Type B pancreatic cell (in vitro differentiated cells): ENCODE measurements around the gene STK31. TPM values are rescaled to one million over a fixed set of nuclear protein-coding genes. Genes with fewer than 3 reads are reported as not detected.
"Not testable (repeated sequence)": the region's sequence is repeated elsewhere in the genome, so short reads cannot be mapped to it uniquely, and the experiment has no call there.

ENCODE experiments used
- DNase-seq: peaks from one replicate; pipeline ENCODE4 v3.0.0; 2021; ENCODE audit warnings: mixed read lengths; ENCODE audit not compliant: unreplicated experiment; ENCODE audit errors: extremely low spot score
- H3K27ac Mint-ChIP-seq: 2 replicates; pipeline ENCODE4 v1.8.0; 2021; ENCODE audit warnings: mild to moderate bottlenecking, mixed read lengths
- H3K27me3 Mint-ChIP-seq: 2 replicates; pipeline ENCODE4 v1.8.0; 2021; ENCODE audit warnings: mixed read lengths
- H3K36me3 Mint-ChIP-seq: 2 replicates; pipeline ENCODE4 v1.8.0; 2021; ENCODE audit warnings: mixed read lengths
- H3K4me1 Mint-ChIP-seq: one replicate; pipeline ENCODE4 v1.8.0; 2021; ENCODE audit warnings: mixed read lengths; ENCODE audit not compliant: unreplicated experiment
- H3K4me3 Mint-ChIP-seq: 2 replicates; pipeline ENCODE4 v1.8.0; 2021; ENCODE audit warnings: mild to moderate bottlenecking, mixed read lengths
- H3K9me3 Mint-ChIP-seq: 2 replicates; pipeline ENCODE4 v1.8.0; 2021; ENCODE audit warnings: mixed read lengths
- total RNA-seq: library from RNA; stranded (reverse); gene quantifications from 2 replicates; pipeline ENCODE4 v1.2.1, GENCODE V29; 2021; ENCODE audit warnings: low replicate concordance
- TF ChIP-seq, protein P1 (sequence below): fragments of 200-600 bp; sonication (generic); conservative IDR thresholded peaks from 2 replicates; pipeline ENCODE4 v1.5.0; 2021; ENCODE audit warnings: antibody characterized with exemption, mild to moderate bottlenecking

STK31 gene
- total RNA-seq, 1 donor from 2014 or later, result 0.43 TPM

DNA sequence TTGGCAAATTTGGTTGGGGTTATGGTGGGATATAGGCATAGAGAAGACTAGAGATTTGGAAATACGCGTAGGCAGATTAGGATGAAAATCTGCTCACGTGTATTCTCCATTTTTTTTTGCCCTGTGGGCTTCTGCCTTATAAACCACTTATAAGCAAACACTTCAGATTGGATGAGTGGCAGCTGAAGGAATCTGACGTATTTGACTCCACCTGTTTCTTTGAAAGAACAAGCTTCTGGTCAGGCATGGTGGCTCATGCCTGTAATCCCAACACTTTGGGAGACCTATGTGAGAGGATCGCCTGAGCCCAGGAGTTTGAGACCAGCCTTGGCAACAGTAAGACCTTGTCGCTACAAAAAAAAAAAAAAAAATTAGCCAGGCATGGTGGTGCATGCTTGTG lies 5.1 kb downstream of the STK31 start:
- DNase-seq, result no peak
- Mint-ChIP-seq H3K4me3 (no peak overlapping the region), H3K36me3 (no peaks in the 10 kb centered on the region), H3K27me3 (peaks cover 3% of the 10 kb centered on the region), H3K4me1 (no peaks in the 10 kb centered on the region), H3K27ac (no peak overlapping the region), H3K9me3 (no peaks in the 10 kb centered on the region)
- TF ChIP-seq, protein P1, sequence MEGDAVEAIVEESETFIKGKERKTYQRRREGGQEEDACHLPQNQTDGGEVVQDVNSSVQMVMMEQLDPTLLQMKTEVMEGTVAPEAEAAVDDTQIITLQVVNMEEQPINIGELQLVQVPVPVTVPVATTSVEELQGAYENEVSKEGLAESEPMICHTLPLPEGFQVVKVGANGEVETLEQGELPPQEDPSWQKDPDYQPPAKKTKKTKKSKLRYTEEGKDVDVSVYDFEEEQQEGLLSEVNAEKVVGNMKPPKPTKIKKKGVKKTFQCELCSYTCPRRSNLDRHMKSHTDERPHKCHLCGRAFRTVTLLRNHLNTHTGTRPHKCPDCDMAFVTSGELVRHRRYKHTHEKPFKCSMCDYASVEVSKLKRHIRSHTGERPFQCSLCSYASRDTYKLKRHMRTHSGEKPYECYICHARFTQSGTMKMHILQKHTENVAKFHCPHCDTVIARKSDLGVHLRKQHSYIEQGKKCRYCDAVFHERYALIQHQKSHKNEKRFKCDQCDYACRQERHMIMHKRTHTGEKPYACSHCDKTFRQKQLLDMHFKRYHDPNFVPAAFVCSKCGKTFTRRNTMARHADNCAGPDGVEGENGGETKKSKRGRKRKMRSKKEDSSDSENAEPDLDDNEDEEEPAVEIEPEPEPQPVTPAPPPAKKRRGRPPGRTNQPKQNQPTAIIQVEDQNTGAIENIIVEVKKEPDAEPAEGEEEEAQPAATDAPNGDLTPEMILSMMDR, result no peak

DNA sequence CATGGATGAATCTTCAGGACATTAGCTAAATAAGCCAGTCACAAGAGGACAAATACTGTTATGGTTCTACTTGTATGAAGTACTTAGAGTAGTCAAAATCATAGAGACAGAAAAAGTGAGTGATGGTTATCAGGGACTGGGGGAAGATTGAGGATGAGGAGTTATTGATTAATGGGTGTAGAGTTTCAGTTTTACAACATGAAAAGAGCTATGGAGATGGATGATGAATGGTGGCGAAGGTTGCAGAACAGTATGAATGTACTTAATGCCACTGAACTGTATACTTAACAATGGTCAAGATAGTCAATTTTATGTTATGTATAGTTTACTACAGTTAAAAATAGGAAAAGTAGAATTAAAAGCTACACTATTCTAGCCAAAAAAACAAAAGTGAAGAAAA lies 7.8 kb downstream of the STK31 start:
- Mint-ChIP-seq H3K9me3 (no peaks in the 10 kb centered on the region), H3K36me3 (no peaks in the 10 kb centered on the region), H3K4me1 (no peaks in the 10 kb centered on the region), H3K27me3 (no peaks in the 10 kb centered on the region), H3K4me3 (no peak overlapping the region), H3K27ac (no peak overlapping the region)
- TF ChIP-seq, protein P1, result no peak
- no peak for DNase-seq

DNA sequence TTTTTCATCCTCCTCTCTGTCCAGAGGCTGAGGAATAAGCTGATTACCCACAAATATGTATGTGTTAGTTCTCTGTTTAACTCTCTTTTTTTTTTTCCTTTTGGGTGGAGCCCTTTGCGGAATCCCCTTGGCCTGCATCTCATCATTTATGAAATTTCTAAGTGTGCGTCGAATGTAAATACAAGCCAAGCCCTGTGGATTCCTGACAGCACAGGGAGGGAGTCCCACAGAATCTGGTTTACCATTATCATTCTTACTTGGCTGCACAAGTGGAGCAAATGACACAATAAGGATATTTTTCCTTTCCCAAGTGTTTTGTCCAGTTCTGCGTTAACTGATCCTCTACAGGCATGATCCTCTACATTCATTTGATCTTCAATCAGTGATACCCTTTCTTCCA lies 11.4 kb downstream of the STK31 start:
- no peak overlapping the region for H3K4me3 Mint-ChIP-seq
- H3K4me1 Mint-ChIP-seq, result no peaks in the 10 kb centered on the region
- H3K36me3 Mint-ChIP-seq, result no peaks in the 10 kb centered on the region
- H3K27ac Mint-ChIP-seq, result no peak overlapping the region
- H3K27me3 Mint-ChIP-seq, result no peaks in the 10 kb centered on the region
- no peaks in the 10 kb centered on the region for H3K9me3 Mint-ChIP-seq
- TF ChIP-seq, protein P1, result no peak
- DNase-seq, result no peak

DNA sequence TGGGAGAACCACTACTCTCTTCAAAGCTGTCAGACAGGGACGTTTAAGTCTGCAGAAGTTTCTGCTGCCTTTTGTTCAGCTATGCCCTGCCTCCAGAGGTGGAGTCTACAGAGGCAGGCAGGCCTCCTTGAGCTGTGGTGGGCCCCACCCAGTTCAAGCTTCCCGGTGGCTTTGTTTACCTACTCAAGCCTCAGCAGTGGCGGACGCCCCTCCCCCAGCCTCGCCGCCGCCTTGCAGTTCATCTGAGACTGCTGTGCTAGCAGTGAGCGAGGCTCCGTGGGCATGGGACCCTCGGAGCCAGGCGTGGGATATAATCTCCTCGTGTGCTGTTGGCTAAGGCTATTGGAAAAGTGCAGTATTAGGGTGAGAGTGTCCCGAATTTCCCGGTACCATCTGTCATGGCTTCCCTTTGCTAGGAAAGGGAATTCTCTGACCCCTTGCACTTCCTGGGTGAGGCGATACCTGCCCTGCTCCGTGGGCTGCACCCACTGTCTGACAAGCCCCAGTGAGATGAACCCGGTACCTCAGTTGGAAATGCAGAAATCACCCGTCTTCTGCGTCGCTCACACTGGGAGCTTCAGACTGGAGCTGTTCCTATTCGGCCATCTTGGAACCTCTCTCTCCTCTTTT lies 12.7 kb downstream of the STK31 start:
- H3K27me3 Mint-ChIP-seq, H3K27ac Mint-ChIP-seq, H3K36me3 Mint-ChIP-seq, DNase-seq, H3K4me1 Mint-ChIP-seq, H3K4me3 Mint-ChIP-seq, H3K9me3 Mint-ChIP-seq: not testable (repeated sequence)

DNA sequence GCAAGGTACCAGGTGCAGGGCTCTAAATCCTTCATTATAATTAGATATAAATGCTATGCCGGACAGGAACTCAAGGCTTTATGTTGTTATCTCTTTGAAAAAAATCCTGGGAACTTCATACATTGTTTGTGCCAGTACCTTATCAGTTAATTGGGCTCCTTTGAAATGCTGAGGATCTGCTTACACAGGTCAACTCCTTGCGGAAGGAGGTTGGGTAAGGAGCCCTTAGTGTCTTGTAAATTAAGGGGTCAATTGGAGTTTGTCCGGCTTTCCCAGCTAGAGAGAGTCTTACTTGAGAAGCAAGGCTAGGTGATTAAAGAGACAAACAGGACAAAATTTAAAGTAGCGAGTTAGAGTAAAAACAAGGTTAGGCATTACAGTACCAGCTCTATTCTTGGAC lies 14.1 kb downstream of the STK31 start:
- H3K36me3 Mint-ChIP-seq, H3K4me1 Mint-ChIP-seq, DNase-seq, H3K27me3 Mint-ChIP-seq, H3K27ac Mint-ChIP-seq, H3K9me3 Mint-ChIP-seq, H3K4me3 Mint-ChIP-seq: not testable (repeated sequence)

DNA sequence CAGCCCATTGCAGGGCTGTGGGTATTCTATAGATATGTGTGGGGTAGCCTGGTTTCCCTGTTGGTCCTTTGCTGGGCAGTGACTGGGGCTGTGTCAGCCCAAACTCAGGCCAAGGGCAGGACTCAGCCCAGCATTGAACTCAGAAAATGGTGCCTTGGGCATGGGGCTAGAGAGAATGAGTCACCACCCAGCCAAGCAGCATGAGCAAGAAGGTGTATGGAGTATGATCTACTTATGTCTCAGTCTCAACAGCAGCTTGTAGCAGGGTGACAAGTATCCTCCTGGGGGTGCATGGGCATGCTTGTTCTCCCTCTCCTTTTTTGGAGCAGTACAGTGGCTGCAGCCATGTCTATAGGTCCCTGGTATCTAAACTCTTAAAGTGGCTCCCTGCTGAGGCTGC lies 32.0 kb downstream of the STK31 start:
- TF ChIP-seq, protein P1, result no peak
- Mint-ChIP-seq H3K27me3 (no peaks in the 10 kb centered on the region), H3K27ac (no peak overlapping the region), H3K9me3 (peaks cover 10% of the 10 kb centered on the region), H3K36me3 (no peaks in the 10 kb centered on the region), H3K4me3 (no peak overlapping the region), H3K4me1 (no peaks in the 10 kb centered on the region)
- no peak for DNase-seq

DNA sequence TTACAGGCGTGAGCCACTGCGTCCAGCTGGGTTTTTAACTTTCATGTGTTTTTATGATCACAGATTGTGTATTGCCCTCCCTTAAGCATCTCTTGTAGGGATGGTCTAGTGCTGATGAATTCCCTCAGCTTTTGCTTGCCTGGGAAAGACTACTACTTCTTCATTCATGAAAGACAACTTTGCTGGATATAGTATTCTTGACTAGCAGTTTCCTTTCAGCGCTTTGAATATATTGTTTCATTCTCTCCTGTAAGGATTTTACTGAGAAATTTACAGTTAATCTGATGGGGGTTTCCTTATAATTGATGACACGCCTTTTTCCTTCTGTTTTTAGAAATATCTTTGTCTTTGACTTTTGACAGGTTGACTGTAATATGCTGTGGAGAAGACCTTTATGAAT lies 33.2 kb downstream of the STK31 start:
- Mint-ChIP-seq H3K4me1 (no peaks in the 10 kb centered on the region), H3K36me3 (no peaks in the 10 kb centered on the region), H3K4me3 (no peak overlapping the region), H3K9me3 (peaks cover 10% of the 10 kb centered on the region), H3K27me3 (no peaks in the 10 kb centered on the region), H3K27ac (no peak overlapping the region)
- TF ChIP-seq, protein P1, result no peak
- no peak for DNase-seq
